ENCODE data around the gene CADM4.

DNA sequence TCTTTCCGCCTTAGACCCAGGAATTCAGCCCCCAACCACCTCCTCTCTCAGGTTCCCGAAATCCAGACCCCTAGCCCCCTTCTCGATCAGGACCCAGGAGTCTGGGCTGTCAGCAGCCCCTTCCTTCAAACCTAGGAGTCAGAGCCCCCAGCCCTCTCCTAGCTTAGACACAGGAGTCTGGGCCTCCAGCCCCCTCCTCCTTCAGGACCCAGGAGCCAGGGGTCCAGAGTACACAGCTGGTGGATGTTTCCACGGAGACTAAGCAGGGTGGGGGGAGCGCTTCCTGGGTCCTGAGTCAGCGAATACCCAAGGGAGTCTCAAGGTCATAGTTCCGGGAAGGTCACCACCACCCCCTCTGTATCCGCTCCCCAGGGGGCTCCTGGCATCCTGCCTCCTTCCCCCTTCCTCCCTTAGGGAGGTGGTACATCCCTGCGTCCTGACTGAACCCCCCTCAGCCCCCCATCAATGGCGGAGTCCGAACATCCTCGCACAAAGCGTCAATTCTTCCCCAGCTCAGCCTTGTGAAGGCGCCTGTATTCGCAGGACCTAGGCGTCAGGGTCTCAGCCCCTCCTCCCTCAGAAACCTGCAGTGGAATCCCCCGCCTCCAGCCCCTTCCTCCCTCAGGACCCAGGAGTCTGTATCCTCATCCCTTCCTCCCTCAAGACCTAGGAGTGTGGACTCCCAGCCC, 4.6 kb downstream of the CADM4 start:
- TF ChIP-seq, protein P1, sequence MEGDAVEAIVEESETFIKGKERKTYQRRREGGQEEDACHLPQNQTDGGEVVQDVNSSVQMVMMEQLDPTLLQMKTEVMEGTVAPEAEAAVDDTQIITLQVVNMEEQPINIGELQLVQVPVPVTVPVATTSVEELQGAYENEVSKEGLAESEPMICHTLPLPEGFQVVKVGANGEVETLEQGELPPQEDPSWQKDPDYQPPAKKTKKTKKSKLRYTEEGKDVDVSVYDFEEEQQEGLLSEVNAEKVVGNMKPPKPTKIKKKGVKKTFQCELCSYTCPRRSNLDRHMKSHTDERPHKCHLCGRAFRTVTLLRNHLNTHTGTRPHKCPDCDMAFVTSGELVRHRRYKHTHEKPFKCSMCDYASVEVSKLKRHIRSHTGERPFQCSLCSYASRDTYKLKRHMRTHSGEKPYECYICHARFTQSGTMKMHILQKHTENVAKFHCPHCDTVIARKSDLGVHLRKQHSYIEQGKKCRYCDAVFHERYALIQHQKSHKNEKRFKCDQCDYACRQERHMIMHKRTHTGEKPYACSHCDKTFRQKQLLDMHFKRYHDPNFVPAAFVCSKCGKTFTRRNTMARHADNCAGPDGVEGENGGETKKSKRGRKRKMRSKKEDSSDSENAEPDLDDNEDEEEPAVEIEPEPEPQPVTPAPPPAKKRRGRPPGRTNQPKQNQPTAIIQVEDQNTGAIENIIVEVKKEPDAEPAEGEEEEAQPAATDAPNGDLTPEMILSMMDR (IDR thresholded peaks at IDR 0.05; ENCODE audit: low read depth, low read length, missing input control) = no peak
- TF ChIP-seq, protein P2, sequence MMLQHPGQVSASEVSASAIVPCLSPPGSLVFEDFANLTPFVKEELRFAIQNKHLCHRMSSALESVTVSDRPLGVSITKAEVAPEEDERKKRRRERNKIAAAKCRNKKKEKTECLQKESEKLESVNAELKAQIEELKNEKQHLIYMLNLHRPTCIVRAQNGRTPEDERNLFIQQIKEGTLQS (IDR thresholded peaks at IDR 0.05) = no peak
- TF ChIP-seq GABPA (IDR thresholded peaks at IDR 0.05 in 1 of 2, conservative IDR thresholded peaks at IDR 0.05 in 1 of 2) = no peak
- no peak for TF ChIP-seq YY1 (IDR thresholded peaks at IDR 0.05)
- no peak for TF ChIP-seq EGR1 (IDR thresholded peaks at IDR 0.05; ENCODE audit: low read depth in 2 of 2)

Measured in liver (tissue), 3 donors.